NCI-H82 (cell line): Measurements from ENCODE around the gene ITGA7.
"Not testable (repeated sequence)": the region's sequence is repeated elsewhere in the genome, so short reads cannot be mapped to it uniquely, and the experiment has no call there.

Experiments used
- DNase-seq: peaks from one replicate; lab custom pipeline; 2025; lab: John Stamatoyannopoulos, UW

The ITGA7 gene

GRCh38 chr12:55682087-55682796 lies 25.5 kb downstream of the ITGA7 start:
- no peak for DNase-seq

GRCh38 chr12:55681142-55682077 lies 26.3 kb downstream of the ITGA7 start:
- DNase-seq, result peak; percentile 69

DNA sequence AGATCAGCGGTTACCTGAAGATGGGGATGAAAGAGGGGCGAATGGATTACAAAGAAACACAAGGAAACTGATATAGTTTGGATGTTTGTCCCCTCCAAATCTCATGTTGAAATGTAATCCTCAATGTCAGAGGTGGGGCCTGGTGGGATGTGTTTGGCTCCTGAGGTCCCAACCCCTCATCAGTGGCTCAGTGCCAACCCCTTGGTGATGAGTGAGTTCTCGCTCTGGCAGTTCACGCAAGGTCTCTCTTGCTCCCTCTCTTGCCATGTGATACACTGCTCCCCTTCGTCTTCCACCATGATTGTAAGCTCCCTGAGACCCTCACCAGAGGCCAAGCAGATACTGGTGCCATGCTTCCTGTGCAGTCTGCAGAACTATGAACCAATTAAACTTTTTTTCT lies 28.0 kb downstream of the ITGA7 start:
- no peak for DNase-seq

DNA sequence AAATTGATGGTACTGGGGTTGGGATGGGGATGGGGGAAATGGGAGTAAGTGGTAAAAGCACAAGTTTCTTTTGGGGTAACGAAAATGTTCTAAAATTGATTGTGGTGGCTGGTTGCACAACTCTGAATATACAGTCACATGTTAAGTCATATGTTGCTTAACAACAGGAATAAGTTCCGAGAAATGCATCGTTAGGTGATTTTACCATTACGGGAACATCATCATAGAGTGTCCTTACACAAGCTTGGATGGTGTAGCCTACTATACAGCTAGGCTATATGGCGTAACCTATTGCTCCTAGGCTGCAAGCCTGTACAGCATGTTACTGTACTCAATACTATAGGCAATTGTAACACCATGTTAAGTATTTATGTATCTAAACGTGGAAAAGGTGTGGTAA lies 31.0 kb downstream of the ITGA7 start:
- DNase-seq, result no peak

DNA sequence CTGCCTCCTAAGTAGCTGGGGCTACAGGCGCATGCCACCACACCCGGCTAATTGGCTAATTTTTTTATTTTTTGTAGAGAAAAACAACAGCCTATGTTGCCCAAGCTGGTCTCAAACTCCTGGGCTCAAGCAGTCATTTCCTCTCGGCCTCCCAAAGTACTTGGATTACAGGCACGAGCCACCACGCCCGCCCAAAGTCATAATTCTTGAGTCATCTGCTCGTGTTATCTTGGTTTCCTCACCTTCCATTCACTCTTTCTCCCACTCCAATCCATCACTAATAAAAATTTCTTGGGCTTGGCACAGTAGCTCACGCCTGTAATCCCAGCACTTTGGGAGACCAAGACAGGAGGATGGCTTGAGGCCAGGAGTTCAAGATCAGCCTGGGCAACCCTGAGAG lies 32.0 kb downstream of the ITGA7 start:
- DNase-seq, result no peak

GRCh38 chr12:55673638-55674037 lies 34.1 kb downstream of the ITGA7 start:
- DNase-seq, result no peak

GRCh38 chr12:55671746-55672145 lies 36.0 kb downstream of the ITGA7 start:
- no peak for DNase-seq

DNA sequence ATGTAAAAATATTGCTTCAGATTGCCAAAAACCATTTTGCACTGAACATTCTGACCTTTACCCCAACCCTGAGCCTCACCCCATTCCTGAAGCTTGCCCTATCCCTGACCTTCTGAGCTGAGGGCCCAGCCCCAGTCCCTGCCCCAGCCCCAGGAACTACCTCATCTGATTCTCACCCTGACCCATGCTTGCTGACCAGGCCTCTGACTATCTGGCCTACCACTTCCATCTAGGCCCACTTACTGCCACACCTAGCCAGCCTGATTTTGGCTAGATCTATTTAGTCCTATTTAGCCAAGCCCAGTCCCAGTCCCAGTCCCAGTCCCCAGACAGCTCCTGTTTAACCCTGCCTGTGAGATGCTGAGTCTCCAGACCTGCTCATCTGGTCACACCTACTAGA lies 37.4 kb downstream of the ITGA7 start:
- no peak for DNase-seq

DNA sequence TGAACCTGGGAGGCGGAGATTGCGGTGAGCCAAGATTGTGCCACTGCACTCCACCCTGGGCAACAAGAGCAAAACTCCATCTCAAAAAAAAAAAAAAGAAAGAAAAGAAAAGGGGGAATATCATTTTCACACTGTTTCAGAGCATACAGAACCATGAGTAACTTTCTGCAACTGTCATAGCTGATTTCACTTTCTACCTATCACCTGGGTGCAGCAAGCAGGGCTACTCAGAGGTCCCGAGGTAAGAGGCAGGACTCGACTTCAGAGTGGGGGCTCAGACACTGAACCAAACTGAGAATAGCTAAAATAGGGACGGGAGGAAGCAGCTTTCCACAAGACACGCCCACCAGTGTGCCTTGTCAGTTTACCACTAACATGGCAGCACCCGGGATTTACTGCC lies 41.2 kb downstream of the ITGA7 start:
- DNase-seq, result no peak

DNA sequence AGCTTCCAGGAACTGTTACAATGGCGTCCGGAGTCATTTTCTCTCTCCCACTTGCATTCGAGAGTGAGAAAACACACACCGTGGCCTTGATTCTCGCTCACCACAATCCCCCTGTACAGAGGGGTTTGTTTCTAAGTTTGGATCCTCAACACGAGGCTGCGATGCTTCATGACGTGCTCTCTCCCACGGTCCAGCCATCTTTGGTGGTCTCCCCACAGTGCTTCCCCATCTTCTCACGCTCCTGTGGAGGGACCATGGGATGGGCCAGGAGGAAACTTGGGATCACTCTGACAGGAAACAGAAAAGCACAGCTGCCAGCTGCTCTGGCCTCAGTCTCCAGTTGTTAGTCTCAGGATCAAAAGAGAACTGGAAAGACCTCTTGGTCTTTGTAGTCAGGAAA lies 42.9 kb downstream of the ITGA7 start:
- no peak for DNase-seq

- DNase-seq, result no peak
Measured at GRCh38 chr12:55663391-55663790, 44.3 kb downstream of the ITGA7 start.

GRCh38 chr12:55659486-55660385 lies 48.0 kb downstream of the ITGA7 start:
- peak; percentile 46 for DNase-seq

- no peak for DNase-seq
Measured at GRCh38 chr12:55658635-55659391, 48.9 kb downstream of the ITGA7 start.

GRCh38 chr12:55658212-55658611 lies 49.5 kb downstream of the ITGA7 start:
- DNase-seq, result no peak

DNA sequence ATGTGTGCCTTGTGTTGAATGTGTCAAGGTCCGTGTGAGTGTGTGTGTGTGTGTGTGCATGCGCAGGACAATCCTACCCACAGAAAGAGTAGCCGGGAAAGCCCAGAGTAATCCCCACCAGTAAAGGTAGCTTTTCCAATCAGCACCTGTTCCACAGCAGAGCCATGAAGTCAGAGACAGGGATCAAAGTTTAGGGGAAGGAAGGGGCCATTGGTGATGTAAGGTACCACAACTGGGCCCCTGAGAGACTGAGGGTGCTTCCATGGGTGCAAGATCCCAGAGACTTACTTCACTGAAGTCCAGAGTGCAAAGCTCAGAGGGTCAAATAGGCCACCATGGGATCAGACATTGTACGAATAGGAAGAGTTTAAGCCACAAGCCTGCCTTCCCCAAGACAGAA lies 50.5 kb downstream of the ITGA7 start:
- DNase-seq, result no peak

DNA sequence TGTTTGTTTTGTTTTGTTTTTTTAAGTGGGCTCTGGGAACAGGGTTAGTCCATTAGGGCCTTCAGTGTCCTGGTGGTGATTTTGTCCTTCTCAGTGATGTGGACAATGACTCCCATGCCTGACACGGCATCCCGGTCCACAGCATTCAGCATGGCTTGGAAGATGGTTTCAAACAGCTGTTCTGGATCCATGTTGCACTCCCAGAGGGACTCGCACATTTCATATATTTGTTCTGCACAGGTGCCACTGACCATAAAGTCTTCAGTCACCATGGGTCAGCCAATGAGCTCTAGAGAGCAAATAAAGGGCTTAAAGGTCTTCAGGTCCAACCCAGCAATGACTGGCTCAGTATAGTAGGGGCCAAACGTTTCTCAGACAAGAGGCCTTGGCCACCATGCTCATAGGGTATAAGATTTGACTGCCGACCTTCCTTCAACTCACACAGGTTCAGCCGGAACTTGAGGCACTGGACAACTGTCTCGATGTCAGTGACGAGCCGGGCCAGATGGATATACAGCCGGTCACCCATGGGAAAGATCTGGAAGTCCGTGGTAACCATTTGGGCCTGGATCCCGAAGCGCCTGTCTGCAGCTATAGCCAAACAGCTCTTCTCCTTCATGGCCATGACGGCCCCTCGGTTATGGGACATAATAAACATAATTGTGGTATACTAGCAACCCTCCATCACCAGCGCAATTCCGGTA lies 53.0 kb downstream of the ITGA7 start:
- DNase-seq, result no peak

DNA sequence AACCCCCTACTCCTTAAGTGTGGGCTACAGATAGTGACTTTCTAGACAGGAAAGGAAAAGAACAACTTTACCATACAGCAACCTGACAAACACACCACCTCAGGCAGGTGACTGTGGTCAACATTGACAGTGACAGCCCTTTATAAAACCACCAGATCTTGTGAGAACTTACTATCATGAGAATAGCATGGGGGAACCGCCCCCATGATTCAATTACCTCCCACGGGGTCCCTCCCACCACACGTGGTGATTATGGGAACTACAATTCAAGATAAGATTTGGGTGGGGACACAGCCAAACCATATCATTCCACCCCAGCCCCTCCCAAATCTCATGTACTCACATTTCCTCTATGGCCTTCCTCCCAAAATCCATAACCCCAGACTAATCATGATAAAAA lies 54.7 kb downstream of the ITGA7 start:
- no peak for DNase-seq

DNA sequence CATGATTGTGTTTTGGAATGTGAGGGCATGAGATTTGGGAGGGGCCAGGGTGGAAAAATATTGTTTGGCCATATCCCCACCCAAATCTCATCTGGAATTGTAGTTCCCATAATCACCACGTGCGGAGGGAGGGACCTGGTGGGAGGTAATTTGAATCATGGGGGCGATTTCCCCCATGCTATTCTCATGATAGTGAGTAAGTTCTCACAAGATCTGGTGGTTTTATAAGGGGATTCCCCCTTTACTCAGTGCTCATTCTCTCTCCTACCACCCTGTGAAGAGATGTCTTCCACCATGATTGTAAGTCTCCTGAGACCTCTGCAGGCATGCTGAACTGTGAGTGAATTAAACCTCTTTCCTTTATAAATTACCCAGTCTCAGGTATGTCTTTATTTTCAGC lies 55.4 kb downstream of the ITGA7 start:
- DNase-seq, result no peak

- no peak for DNase-seq
Measured at GRCh38 chr12:55651299-55651683, 56.4 kb downstream of the ITGA7 start.

DNA sequence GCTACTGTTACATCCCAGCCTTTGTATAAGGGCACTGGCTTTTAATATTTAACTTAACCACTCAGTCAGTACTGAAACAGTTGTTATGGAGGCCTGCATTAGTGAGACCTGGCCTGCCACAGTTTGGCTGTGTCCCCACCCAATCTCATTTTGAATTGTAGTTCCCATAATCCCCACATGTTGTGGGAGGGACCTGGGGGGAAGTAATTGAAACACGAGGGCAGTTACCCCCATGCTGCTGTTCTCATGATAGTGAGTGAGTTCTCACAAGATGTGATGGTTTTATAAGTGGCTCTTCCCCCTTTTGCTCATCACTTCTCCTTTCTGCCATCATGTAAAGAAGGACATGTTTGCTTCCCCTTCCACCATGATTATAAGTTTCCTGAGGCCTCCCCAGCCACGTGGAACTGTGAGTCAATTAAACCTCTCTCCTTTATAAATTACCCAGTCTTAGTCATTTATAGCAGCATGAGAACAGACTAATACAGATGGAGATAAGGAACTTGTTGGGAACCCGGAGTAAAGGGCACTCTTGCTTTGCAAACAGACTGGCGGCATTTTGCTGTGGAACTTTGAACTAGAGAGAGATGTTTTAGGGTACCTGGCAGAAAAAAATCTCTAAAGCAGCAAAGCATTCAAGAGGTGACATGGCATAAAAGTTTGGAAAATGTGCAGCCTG lies 56.9 kb downstream of the ITGA7 start:
- not testable (repeated sequence) for DNase-seq
